ENCODE data around the gene SCFD2.

DNA sequence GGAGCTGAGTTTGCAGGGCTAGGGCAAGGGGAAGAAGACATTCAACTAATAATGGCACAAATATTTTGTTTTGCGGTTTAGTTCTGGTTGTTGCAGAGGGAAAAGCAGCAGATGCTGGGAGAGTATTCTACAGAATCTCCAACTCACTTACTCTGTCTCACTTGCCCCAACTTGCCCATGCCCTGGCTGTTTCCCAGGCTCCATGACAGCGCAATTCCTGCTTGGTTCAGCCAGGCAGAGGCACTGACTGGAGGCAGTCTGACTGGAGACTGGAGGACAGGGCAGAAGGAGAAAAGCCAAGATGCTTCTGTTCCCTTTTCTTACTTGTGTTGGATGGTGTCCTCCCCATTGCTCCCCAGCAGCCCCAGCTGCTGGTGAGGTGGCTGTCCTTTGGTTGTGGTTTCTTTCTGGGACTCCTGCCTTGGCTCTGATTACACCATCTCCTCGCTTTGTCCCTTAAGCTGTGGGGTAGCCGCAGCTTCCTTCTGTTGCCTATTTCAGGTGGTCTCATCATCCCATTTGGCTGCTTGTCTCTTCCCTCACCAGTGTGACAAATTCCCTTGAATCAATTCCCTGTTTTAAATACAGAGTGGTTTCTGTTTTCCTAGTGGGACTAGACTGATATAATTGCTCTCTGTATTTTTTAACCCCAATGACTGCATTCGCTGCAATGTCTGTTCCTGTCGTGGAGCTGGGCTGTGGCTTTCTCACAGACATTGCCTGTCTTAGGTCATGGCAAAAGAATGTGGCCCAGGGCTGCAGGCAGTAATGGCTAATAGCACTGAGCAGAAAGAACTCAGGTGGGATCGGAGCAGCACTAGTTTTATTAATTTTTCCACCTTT, 527.9 kb downstream of the SCFD2 start:
- TF ChIP-seq, protein P1, sequence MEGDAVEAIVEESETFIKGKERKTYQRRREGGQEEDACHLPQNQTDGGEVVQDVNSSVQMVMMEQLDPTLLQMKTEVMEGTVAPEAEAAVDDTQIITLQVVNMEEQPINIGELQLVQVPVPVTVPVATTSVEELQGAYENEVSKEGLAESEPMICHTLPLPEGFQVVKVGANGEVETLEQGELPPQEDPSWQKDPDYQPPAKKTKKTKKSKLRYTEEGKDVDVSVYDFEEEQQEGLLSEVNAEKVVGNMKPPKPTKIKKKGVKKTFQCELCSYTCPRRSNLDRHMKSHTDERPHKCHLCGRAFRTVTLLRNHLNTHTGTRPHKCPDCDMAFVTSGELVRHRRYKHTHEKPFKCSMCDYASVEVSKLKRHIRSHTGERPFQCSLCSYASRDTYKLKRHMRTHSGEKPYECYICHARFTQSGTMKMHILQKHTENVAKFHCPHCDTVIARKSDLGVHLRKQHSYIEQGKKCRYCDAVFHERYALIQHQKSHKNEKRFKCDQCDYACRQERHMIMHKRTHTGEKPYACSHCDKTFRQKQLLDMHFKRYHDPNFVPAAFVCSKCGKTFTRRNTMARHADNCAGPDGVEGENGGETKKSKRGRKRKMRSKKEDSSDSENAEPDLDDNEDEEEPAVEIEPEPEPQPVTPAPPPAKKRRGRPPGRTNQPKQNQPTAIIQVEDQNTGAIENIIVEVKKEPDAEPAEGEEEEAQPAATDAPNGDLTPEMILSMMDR (conservative IDR thresholded peaks at IDR 0.05 in 1 of 2, IDR thresholded peaks at IDR 0.05 in 1 of 2; ENCODE audit: extremely low read depth in 1 of 2, insufficient read depth in 1 of 2, low read depth in 1 of 2, low read length in 2 of 2), result no peak
- TF ChIP-seq EZH2 (IDR thresholded peaks at IDR 0.05; ENCODE audit: borderline replicate concordance, low read length), result no peak
